Dermis blood vessel endothelial cell (primary cell): ENCODE results near the gene VWA5B2. TPM values are rescaled to one million over a fixed set of nuclear protein-coding genes. Genes with fewer than 3 reads are reported as not detected.
A peak's percentile ranks its signal among the peaks of the same experiment; 100 is the strongest.

Experiments
- DNase-seq: peaks from one replicate; pipeline ENCODE4 v3.0.0; 2010
- total RNA-seq: library from RNA; depleted of rRNA; stranded (reverse); fragments of >200 nt; gene quantifications from 2 replicates; pipeline ENCODE4 v1.2.3, GENCODE V29; 2014

Gene VWA5B2
- total RNA-seq, 1 donor from 2014 or later = 0.17 TPM

DNA sequence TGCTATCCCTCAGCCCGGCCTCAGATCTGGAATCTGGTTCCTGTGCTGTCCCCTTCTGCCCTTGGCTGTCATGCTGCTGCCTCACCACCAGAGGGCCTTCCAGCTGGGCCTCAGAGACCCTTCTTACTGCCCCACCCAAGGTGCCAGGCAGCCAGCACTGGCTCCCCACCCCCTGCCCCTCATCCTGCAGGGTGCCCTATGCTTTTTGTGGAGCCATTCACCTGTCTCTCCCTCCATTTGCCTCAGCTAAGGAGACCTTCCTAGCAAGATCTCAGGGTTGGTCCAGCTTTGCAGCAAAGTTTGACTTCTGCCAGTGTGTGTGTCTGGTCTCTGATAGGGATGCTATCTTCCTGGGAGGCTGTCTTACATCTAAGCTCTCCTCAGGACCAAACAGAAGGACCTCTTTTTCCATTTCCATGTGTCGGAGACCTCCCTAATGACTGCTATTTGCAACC, 1.9 kb upstream of the VWA5B2 start:
- peak; percentile 61 for DNase-seq

DNA sequence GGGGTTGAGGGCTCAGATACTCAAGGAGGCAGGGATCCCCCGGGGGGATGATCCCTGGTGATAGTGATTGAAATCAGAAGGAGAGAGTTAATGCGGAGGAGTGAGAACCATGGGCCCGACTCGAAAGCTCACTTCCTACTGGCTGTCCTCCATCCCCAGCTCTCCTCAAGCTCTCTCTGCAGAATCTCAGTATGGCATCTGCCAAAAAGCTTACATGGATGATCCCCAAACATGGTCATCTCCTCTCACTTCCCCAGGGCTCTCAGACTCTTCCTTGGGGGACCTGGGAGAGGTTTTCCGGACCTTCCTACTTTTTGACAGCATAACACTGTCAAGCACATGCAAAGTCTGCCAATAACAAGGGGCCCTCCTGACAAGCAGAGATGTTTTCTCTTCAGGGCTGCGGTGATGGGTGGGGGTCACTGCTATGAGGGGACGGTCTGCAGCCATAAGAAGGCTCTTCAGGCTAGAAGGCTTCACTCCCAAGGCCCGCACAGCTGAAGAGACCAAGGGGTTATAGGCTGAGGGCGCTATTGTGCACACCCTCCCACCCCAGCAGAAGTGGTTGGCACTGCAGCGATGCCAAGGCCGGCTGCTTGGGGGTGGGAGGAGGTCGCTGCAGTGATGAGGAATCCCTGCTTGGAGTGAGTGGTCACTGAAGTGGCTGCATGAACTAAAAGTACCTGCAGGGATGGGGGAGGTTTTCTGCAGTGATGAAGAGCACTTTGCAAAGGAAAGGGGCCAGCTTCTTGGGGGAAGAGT, 828 bp upstream of the VWA5B2 start:
- DNase-seq = no peak

DNA sequence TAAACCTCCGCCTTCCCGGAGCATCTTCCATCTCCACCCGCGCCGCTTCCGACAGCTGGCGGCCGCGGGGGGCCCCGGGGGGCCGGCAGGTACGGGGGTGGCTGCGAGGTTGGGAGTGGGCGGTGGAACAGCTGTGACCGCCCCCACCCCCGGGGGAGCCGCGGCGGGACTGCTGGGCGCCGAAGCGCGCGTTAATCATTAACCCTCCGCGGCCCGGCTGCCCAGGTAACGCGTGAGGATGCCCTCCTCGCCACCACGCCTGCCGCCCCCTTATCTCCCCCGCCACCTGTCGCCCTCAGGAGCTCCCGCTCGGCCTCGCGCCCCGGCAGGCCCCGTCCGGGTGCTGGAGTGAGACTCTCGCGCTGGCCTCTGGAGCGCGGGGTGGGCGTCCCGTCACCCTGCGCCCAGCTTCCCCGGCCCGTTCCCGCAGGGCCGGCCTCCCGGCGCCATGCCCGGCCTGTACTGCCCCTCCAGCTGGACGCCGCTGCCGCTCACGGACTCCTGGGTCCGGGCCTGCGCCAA, 757 bp downstream of the VWA5B2 start:
- DNase-seq = no peak

GRCh38 chr3:184230603-184231528, 1.5 kb downstream of the VWA5B2 start:
- no peak for DNase-seq

- DNase-seq = no peak
Measured at GRCh38 chr3:184231671-184232070, 2.3 kb downstream of the VWA5B2 start.

DNA sequence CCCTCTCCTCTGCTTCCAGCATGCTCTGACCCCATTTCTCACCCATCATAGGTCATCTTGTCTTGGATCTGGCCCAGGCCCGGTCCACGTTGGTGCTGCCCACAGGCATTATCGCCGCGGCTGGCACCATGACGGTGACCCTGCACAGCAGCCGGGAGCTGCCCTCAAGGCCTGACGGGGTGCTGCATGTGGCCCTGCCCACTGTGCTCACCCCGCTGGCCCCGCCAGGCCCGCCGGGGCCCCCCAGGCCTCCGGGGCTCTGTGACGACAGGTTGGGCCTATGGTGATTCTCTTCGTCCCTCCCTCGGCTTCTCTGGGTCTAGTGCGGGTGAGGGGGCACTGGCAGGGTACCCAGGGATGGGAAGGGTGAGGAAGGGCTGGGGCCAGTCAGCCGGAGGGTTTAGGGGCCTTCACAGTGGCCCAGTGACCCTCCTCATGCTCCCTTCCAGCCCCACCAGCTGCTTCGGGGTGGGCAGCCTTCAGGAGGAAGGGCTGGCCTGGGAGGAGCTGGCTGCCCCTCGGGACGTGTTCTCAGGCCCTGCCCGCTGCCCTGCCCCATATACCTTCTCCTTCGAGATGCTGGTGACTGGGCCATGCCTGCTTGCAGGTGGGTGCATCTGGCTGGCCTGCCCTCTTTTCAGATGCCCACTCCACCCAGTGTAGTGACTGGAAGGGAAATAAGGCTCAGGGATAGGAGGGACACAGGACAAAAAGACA, 3.9 kb downstream of the VWA5B2 start:
- DNase-seq = no peak

DNA sequence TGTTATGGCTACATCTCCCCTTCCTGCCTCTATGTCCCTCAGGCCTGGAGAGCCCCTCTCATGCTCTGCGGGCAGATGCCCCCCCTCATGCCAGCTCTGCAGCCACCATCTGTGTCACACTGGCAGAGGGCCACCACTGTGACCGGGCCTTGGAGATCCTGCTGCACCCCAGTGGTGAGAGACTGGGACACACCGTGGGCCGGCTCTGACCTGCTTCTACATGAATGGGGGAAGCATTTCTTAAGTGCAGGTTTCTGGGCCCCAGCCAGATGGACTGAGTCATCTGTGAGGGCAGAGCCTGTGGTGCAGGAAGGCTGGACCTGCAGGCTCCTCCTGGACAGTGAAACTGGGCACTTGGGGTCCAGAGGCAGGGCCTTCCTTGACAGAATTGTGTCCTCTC, 4.8 kb downstream of the VWA5B2 start:
- DNase-seq = peak; percentile 88

DNA sequence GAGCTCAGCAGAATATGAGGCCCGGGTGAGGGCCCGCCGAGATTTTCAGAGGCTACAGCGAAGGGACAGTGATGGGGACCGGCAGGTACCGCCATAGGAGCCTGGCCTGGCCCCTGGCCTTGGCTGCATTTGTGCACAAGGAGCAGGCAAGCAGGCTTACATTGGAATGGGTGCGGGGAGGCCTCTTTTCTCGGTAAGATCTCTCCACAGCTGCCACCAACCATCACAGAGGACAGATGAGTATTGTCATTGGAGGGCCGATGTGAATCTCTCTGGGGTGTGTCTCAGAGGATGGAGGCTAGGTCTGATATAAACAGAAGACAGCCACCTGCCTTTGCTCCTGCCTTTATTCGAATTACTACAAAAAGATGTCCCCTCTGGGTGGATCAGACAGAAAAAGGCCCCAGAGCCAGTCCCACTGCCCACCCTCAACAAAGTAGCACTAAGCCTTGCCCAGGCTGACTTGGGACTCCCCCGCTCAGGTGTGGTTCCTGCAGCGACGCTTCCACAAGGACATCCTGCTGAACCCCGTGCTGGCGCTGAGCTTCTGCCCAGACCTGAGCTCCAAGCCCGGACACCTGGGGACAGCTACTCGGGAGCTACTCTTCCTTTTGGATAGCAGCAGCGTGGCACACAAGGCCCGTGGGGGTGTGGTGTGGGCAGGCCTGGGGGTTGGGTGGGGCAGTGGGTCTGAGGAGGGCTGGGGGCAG, 5.4 kb downstream of the VWA5B2 start:
- DNase-seq = no peak

GRCh38 chr3:184235381-184236032, 6.1 kb downstream of the VWA5B2 start:
- DNase-seq = no peak

- DNase-seq = no peak
Measured at GRCh38 chr3:184236033-184236410, 6.6 kb downstream of the VWA5B2 start.

DNA sequence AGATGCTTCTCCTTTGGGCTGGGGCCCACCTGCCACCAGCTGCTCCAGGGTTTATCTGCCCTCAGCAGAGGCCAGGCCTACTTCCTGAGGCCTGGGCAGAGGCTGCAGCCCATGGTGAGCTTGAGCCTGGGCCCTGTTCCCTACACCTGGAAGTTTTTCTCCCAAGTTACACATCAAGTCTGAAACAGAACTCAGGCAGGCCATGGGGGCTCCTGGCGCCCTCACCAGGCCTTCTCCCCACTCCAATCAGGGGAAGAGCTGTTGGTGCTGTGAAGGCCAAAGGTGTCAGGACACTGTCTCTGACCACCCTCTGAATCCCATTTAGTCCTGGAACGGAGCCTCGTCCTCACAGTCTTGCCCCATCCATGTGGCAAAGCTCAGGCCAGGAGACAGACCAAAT, 7.3 kb downstream of the VWA5B2 start:
- DNase-seq = no peak

DNA sequence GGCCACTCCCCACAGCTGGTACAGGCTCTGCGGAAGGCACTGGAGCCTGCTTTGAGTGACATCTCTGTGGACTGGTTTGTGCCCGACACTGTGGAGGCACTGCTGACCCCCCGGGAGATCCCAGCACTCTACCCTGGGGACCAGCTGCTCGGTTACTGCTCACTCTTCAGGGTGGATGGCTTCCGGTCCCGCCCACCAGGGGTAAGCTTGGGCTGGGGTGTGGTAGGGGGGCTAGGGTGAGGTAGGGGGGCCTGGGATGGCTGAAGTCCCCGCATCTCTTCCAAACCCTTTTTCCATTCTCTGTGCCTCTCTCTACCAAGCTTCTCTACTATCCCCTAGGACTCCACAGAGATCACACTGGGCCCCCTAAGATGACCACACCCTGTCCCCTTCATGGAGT, 7.8 kb downstream of the VWA5B2 start:
- DNase-seq = no peak

DNA sequence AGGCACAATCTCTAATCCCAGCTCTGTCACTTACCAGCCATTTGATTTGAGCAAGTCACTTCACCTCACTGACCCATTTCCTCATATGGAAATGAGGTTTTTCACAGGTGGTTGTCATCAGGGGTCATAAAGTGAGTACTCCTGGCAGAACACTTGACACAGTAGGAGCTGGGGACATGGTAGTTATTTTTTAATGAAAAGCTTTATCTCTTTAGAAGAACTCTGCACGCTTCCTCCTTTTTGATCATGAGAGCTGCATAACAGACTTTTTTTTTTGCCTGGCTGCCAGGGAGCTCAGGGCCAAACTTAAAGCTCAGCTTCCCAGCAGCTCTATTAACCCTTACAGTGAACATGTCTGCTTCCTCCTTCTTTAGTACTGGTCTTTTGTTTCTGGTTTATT, 8.4 kb downstream of the VWA5B2 start:
- DNase-seq = no peak

DNA sequence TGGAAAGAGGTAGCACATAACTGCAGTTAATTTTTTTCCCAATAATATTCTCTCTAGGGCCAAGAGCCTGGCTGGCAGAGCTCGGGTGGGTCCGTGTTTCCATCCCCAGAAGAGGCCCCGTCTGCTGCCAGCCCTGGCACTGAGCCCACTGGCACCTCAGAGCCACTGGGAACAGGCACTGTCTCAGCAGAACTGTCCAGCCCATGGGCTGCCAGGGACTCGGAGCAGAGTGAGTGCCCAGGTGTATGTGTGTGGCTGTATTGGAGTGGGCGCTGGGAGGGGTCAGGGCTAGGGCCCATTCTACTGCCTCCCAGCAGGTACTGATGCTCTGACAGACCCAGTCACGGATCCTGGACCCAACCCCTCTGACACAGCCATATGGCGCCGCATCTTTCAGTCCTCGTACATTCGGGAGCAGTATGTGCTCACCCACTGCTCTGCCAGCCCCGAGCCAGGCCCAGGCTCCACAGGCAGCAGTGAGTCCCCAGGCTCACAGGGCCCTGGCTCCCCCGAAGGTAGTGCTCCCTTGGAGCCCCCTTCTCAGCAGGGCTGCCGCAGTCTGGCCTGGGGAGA, 8.9 kb downstream of the VWA5B2 start:
- DNase-seq = no peak

DNA sequence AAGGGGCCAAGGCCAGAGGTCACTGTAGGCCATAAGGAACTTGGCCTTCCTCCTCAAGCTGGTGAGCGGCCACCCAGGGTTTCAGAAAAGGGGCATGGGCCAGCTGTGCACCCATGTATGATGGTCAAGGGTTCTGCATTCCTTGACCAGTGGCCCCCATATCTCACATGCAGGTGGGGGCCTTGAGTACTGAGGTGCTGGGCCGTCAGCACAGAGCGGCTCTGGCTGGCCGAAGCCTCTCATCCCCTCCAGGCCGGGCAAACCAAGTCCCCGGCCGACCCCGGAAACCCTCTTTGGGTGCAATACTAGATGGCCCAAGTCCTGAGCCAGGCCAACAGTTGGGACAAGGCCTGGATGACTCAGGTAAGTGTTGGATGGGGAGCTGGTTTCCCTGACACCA, 9.8 kb downstream of the VWA5B2 start:
- no peak for DNase-seq

- no peak for DNase-seq
Measured at GRCh38 chr3:184239708-184240107, 10.3 kb downstream of the VWA5B2 start.

GRCh38 chr3:184240384-184241140, 11.2 kb downstream of the VWA5B2 start:
- peak; percentile 56 for DNase-seq

DNA sequence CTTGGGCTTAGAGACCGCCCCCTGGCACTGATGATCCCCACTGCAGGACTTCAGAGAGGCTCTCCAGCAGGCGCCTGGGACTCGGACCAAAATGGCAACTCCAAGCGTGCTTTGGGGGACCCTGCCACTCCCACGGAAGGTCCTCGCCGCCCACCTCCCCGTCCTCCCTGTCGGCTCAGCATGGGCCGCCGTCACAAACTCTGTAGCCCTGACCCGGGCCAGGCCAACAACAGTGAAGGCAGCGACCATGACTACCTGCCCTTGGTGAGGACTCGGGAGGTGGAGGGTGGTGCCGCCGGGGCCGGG, 11.7 kb downstream of the VWA5B2 start:
- no peak for DNase-seq

DNA sequence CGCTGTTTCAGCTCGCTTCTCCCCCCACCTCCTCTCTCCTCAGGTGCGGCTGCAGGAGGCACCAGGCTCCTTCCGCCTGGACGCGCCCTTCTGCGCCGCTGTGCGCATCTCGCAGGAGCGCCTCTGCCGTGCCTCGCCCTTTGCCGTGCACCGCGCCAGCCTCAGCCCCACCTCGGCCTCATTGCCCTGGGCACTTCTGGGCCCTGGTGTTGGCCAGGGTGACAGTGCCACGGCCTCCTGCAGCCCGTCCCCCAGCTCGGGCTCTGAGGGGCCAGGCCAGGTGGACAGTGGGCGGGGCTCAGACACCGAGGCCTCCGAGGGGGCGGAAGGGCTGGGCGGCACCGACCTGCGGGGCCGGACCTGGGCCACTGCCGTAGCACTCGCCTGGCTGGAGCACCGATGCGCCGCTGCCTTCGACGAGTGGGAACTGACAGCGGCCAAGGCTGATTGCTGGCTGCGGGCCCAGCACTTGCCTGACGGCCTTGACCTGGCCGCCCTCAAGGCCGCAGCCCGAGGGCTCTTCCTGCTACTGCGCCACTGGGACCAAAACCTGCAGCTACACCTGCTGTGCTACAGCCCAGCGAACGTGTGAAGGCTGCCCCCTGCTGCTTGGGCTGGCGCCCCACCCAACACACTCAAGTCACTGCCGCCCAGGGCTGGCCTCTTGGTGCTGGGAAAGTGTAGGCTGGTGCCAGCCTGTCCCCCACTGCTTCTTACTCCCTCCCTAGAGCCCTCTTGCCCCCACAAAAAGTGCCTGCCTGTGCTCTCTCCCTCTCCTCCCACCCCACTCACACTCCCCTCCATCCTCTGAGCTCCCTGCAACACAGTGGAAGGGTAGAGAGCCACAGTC, 12.3 kb downstream of the VWA5B2 start:
- DNase-seq = peak; percentile 82

GRCh38 chr3:184242297-184242685, 12.9 kb downstream of the VWA5B2 start:
- DNase-seq = no peak
